GM10847 (cell line): ENCODE data around the gene TPGS2.

Experiments used
- POLR2A ChIP-seq: IDR thresholded peaks from 2 replicates; pipeline ENCODE4 v1.6.1; 2011; ENCODE audit not compliant: insufficient read length; ENCODE audit errors: extremely low read depth

The TPGS2 gene

DNA sequence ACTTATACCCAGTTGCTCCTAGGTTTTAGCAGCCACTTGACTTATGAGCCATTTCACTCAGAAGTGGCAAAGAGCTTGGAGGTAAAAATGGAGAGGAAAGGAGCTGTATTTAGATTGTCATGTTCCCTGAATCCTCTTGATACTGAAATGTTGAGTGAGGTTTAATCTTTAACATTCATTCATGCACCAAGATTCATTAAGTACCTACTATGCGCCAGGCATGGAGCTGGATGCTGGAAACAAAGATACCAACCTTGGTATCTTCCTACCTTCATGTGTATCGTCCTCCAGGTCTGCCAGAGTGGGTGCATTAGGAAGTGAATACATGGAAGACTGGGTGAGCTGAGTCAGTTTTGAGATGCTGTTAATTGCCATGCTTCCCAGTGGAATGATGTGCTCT is 23.7 kb downstream of the TPGS2 start:
- TF ChIP-seq POLR2A: no peak

DNA sequence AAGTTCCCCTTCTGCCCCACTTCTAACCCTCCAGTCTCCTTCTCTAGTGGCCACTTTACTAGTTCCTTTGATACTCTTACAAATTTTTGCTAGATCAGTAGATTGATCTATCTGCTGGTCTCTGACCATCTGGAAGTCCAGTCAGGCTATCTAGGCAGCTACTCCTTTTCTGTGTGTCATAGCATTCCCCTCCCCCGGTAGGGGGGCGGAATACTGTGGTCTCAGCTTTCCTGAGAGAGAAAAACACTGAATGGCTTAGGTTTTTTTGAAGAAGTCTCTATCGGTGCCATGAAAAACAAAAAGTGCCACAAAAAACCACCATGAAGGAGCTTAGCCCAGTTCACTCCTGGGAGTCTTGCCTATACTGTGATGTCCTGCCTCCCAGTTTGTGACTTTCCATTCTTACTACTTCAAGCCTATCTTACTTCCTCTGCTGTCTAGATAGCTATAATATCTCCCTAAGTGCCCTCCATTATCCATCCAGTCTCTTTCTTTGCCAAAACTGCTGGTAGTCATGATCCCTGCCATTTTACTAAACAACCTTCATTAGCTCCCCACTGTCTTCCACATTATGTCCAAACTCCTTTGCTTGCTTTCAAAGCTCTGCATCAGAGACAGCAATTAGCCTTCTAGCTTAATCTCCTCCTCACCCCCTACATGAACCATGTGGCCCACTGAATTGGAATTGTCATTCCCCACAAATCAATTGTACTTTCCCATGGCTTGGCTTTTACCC is 29.9 kb downstream of the TPGS2 start:
- TF ChIP-seq POLR2A: no peak

DNA sequence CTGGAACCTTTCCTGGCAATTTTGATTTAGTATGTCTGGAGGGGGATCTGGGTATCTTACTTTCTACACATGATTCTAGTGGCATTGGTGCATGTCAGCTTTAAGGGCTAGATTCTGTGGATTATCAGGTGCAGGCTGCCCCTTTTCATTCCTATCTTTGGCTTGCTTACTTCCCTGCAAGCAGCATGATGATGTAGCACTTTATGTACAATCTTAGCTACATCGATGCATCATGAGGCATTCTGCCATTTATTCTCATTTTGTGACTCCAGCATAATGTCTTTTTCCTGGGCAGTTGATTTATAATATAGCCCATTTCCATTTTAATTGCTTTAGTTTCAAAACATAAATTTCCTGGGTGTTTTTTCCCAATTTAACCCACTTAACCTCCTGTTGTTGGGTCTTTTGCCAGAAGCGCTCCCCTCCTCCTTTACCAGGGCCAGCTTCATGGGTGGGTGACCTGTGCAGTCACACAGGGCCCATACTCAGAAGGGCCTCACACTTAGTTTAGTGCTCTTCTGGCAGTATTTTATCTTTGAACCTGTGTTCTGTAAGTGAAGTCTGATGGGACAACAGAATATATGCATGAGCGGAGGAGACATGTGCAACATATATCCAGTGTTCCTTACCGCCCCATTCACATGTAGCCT is 36.0 kb downstream of the TPGS2 start:
- TF ChIP-seq POLR2A: no peak

DNA sequence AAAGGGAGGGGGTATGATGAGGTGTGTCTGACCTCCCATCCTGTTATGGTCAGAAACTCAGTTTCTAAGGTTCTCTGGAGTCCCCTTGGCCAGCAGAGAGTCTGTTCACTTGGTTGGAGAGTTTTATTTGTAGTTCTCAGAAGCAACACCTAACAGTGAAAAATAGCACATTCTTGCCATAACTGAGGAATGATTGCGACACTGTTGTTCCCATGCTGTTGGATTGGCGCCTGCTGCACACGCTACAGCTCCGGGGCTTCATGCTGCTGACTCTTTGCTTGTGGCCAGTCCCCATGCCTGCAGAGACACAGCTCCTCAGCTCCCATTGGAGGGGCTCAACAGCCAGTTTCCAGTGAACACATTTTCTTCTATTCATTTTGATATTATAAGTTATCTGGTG is 42.1 kb downstream of the TPGS2 start:
- no peak for TF ChIP-seq POLR2A

DNA sequence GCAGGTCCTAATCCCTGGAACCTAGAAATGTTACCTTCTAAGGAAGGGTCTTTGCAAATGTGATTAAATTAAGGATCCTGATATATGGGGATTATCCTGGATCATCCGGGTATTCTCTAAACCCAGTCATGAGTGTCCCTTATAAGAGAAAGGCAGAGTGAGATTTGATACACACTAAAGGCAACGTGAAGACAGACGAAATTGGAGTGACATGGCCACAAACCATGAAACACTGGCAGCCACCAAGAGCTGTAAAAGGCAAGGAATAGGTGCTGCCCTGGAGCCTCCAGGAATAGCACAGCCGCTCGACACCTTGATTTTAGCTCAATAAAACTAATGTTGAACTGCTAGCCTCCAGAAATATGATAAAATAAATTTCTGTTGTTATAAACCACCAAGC is 45.0 kb downstream of the TPGS2 start:
- no peak for TF ChIP-seq POLR2A

DNA sequence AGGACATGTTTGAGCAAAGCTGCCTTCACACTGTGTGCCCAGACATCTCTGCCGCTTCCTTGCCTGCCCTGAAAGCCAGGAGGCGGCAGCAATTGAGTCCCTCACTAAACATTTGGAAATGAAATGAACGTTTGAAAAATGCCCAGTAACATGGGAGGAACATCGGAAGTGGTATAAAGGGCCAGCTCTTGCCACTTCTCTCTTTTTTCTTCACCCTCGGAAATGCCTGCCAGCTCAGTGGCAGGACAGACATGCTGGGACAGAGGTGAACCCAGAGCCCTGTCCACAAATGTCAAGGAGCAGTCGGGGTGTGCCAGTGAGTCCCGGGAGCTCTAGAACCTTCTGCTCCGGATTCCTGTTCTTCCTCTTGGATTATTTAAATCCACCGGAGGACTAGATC is 46.1 kb downstream of the TPGS2 start:
- no peak for TF ChIP-seq POLR2A

DNA sequence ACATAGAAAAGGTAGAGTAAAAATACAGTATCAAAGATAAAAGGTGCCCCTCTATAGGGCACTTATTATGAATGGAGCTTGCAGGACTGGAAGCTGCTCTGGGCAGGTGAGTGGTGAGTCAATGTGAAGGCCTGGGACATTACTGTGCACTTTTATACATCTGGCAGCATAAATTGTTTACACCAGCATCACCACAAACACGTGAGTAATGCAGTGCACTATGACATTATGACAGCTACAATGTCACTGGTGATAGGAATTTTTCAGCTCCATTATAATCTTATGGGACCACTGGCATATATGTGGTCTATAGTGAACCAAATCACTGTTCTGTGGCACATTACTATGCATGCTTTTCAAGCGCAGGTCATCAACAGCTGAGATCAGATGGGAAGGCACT is 48.1 kb downstream of the TPGS2 start:
- TF ChIP-seq POLR2A: no peak

DNA sequence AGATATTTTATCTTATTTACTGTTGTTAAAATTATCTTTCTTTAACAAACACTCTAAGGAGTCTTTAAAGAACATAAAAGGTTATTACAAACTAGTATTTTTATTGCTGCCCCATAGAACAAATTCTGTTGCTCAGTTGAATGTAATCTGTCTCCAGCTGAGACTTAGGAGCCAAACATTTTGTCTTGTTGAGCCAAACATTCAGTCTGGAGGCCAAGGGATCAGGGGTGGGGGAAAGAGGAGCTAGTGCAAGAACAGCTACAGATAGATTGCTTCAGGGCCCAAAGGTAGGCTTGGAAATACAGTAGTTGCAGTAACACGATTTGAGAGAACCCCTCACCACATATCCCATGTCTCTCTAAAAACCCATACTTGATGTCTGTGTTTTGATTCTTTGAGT is 51.2 kb downstream of the TPGS2 start:
- no peak for TF ChIP-seq POLR2A

DNA sequence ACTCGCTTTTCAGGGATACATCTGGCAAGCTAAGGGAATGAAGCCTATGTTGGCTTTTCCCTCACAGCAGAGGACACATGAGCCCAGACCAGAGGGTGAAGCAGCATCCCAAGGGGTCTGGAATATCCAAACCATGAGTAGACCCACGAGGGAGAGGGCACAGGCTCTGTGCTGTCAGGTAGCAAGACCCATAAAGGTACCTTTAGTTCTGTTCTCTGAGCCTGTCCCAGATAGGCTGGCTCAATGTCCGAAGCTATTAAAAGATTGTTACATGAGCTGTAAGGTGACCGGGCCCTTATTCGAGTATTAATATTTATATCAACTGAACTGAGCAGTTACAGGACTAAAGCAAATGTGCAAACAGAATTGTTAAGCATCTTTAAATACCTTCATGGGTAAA is 52.2 kb downstream of the TPGS2 start:
- no peak for TF ChIP-seq POLR2A

DNA sequence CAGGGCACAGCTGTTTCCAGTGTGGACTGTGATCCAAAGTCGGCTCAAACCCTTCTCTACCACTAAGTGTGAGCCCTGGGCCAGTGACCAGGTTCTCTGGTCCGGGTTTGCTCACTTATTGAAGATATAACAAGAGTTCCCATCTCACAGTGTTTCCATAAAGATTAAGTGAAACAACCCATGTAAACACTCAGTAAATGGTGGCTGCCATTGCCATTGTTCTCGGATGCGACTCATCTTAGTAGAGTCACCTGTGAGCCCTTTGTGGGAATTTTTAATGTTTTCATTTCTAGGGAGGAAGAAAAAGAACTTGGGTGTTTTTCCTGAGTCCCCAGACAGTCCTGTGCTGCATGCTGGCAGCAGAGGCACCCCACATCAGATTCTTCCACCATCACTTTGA is 53.4 kb downstream of the TPGS2 start:
- TF ChIP-seq POLR2A: no peak

DNA sequence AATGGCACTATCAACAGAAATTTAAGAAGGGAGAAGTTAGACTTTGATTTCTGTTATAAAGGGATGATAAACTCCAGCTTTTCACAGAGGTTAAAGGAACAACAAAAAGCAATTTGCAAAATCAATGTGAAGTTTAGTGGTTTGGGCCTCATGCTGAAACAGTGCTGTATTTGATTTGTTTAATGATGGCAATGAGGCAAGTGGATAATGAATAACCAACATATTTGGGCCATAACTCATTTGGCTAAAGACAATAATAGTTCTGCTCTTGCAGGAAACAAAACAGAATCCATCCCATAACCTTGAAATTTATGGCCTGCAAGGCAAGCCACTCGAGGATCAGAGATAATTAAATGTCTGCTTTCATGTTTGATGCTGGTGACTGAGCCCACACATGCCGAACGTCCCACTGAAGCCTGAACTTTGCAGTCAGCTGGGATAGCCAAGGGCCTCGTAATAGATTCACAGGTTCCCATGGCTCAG is 56.5 kb downstream of the TPGS2 start:
- TF ChIP-seq POLR2A: no peak

DNA sequence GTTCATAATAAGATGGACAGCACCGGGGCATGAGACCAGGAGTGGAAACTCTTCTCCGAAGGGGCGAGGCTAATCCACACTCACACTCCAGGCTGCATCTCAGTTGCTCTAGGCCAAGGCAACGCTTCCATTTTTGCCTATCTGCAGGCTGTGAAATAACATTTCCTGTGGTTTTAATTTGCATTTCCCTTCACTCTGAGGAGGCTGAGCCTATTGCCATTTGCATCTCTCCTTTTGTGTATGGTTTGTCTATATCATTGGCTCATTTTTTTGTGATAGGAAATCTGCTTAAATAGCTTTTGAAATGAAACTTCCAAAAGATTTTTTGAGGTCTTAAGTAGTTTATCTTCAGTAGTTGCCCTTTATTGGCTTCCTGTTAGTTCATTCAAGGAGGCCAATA is 57.6 kb downstream of the TPGS2 start:
- TF ChIP-seq POLR2A: no peak

DNA sequence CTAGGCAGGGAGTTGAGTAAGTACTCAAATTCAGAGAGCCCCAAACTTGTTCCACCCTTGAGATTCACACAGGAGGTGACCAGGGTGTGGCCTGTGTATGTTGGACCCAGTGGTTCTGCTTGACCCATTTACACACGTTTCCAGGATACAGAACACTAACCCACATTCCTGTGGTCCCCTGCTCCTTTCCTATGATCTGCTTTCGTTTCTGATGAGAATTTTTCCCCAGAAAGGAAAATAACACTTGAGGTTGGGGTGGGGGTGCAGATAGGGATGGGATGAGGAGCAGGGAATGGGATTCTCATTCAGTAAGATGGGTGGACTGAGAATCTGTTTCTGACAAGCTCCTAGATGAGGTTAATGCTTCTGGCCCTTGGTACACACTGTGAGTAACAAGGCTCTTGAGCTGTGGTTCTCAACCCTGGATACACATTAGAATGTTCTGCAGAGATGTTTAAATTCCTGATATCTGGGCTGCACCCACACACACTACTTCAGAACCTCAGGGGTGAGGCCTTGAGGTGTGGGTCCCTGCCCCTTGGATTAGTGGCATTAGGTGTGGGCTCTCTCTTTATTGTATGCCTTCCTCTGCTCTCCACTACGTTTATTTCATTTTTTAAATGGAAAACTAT is 58.4 kb downstream of the TPGS2 start:
- no peak for TF ChIP-seq POLR2A

DNA sequence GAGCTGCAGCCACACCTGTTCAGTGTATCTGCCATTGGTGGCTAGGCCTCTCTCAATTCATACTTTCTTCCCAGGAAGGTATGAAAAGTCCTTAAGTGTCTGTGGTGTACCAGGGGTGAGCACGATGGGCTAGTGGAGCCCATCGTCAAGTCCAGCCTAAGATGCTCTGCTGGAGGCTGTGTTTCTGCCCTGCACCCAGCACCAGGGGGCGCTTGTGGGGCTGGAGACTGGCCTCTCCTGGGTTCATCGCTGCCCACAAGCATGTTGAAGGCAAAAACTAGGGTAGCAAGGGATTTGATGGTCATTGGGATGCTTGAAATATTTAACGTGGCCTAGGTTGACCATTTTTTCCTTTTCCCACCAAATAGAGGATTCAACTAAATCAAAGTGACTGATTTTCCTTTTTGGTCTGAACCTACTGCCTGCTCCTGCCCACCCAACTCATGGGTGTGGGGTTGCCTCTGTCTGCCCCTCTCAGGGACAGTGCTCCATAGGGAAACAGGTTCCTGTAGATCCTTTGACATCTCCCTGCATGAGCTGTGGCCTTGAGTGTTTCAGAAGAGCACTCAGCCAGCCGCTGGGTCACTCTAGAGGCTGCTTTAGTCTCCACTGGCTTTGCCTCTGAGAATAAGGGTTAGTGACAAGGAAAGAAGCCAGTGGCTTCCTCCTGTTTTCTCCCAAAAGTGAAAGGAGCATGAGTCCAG is 59.0 kb downstream of the TPGS2 start:
- no peak for TF ChIP-seq POLR2A

DNA sequence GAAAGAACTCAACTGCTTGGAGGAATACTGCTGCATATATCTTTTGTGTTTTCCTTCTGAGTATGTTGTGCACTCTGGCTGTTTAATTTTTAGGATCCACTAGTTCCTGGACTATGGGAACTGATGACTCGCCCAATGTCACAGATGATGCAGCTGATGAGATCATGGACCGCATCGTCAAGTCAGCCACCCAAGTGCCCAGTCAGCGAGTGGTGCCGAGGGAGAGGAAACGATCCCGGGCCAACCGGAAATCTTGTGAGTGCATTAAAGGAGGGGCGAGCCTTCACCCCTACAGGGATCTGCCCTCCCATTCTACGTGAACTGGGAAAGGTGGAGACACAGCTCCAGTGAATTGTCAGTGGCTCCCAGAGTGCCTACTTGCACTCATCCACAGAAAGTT is 59.6 kb downstream of the TPGS2 start:
- TF ChIP-seq POLR2A: no peak

DNA sequence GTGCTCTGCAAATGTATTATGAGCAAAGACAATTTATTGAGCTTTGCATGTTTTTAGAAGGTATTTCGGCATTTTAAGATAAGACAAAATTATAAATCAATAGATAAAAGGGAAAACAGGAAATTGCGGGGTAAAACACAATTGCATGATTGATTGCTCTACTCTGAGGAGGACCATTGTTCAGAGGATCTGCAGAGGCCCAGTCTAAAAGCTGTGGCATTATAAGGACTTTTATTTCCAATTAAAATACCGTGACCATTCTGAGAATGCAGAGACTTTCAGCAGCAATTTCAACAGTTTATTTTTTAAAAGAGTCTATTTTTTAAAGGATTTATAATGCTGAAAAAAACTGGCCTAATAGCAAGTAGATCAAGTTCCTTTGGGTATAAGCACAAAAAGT is 62.0 kb downstream of the TPGS2 start:
- TF ChIP-seq POLR2A: no peak
